BE2C (cell line): Measurements from ENCODE around the gene TPX2.

Experiments used
- DNase-seq: peaks from one replicate; pipeline ENCODE4 v3.0.0-alpha.2; 2020
- H3K27me3 ChIP-seq: fragments of 250-450 bp; sonication (Bioruptor Pico); 2 replicates; pipeline ENCODE4 v1.5.1; 2020; ENCODE audit warnings: mild to moderate bottlenecking
- H3K36me3 ChIP-seq: fragments of 250-450 bp; sonication (Bioruptor Pico); 2 replicates; pipeline ENCODE4 v1.5.1; 2020; ENCODE audit warnings: mild to moderate bottlenecking
- H3K4me1 ChIP-seq: fragments of 250-450 bp; sonication (Bioruptor Pico); 2 replicates; pipeline ENCODE4 v1.5.1; 2020
- H3K4me3 ChIP-seq: 2 replicates; pipeline ENCODE4 v1.5.1; 2011; ENCODE audit warnings: low read depth, low read length
- H3K9me3 ChIP-seq: fragments of 250-450 bp; sonication (Bioruptor Pico); 2 replicates; pipeline ENCODE4 v1.5.1; 2020
- CTCF ChIP-seq: IDR thresholded peaks from 2 replicates; pipeline ENCODE4 v1.5.1; 2012; ENCODE audit warnings: mild to moderate bottlenecking, low read depth, low read length

TPX2 gene

DNA sequence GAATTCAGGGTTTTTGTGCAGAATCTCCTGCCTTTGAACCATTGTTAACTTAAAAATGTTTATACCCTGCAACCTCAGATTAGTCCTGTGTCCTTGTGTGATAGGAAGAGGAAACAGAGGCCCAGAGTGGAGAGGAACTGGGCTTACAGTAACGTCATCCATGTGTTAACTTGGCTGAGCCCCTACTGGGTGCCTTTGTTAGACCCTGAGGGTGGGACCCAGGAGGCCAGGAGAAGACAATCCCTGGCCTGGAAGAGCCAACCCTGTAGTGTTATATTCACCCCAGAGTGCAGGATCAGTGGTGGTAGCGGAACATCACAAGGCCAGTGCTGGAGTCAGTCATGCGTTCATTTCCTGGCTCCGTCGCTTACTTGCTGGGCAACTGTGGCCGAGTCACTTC, 90.6 kb downstream of the TPX2 start:
- H3K27me3 ChIP-seq = no peaks in the 10 kb centered on the region

DNA sequence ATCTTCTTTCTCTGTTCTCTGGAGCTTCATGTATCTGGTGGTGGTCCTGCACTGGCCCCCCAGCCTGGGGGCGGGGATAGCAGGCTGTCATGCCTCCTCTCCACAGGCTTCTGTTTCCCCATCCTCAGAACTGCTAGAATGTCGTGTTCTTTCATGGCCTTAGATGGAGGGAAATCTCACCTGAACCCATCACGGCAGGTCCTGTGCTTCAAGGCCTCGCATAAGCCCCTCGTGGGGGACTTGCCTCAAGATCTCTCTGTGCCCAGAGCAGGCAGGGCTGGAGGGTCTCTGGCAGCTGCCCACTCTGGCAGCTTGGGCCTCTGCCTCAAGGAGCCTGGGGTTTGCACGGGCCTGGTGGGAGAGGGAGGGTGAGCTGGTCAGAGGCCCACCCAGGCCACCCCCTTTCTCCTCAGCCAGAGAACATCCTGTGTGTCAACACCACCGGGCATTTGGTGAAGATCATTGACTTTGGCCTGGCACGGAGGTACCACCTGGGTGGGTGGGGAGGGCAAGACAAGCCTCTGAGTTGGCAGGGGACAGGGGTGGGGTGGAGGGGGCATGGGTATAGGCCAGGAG, 91.4 kb downstream of the TPX2 start:
- Histone ChIP-seq H3K27me3 (no peaks in the 10 kb centered on the region), H3K4me3 (no peak overlapping the region), H3K9me3 (no peaks in the 10 kb centered on the region), H3K36me3 (no peaks in the 10 kb centered on the region), H3K4me1 (no peaks in the 10 kb centered on the region)
- no peak for TF ChIP-seq CTCF
- DNase-seq = no peak

More for the DNA sequence above, 90.6 kb downstream of the TPX2 start:
- no peak for TF ChIP-seq CTCF
- no peaks in the 10 kb centered on the region for H3K4me1 ChIP-seq
- no peaks in the 10 kb centered on the region for H3K9me3 ChIP-seq
- no peaks in the 10 kb centered on the region for H3K36me3 ChIP-seq
- no peak for DNase-seq
- no peak overlapping the region for H3K4me3 ChIP-seq

- H3K36me3 ChIP-seq = no peaks in the 10 kb centered on the region
- H3K27me3 ChIP-seq = no peaks in the 10 kb centered on the region
- no peak for TF ChIP-seq CTCF
- no peak overlapping the region for H3K4me3 ChIP-seq
- H3K9me3 ChIP-seq = no peaks in the 10 kb centered on the region
- H3K4me1 ChIP-seq = peaks cover 5% of the 10 kb centered on the region
- DNase-seq = no peak
Observed at GRCh38 chr20:31831211-31831610, 92.1 kb downstream of the TPX2 start.

DNA sequence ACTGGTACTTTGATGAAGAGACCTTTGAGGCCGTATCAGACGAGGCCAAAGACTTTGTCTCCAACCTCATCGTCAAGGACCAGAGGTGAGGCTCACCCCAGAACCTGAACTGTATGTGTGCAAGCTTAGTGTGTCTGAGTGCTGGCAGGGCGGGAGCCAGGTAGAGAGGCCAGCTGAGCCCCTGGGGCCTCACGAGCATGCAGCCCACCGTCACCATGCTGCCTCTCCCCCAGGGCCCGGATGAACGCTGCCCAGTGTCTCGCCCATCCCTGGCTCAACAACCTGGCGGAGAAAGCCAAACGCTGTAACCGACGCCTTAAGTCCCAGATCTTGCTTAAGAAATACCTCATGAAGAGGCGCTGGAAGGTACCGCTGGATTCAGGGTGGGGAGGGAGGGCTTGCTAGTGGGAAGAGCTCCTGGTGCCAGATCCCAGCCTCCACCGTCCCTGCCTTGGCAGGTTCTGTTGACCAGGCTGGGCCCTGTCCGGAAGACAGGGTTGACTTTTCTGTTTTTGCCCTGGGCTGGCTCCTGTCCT, 92.7 kb downstream of the TPX2 start:
- no peak for DNase-seq
- no peak overlapping the region for H3K4me3 ChIP-seq
- no peaks in the 10 kb centered on the region for H3K27me3 ChIP-seq
- no peaks in the 10 kb centered on the region for H3K9me3 ChIP-seq
- peaks cover 9% of the 10 kb centered on the region for H3K4me1 ChIP-seq
- H3K36me3 ChIP-seq = no peaks in the 10 kb centered on the region
- TF ChIP-seq CTCF = no peak

- TF ChIP-seq CTCF = peak; percentile 89
- Histone ChIP-seq H3K4me3 (no peak overlapping the region), H3K9me3 (no peaks in the 10 kb centered on the region), H3K27me3 (no peaks in the 10 kb centered on the region), H3K36me3 (no peaks in the 10 kb centered on the region), H3K4me1 (peaks cover 19% of the 10 kb centered on the region)
- peak; percentile 82 for DNase-seq
Observed at GRCh38 chr20:31833130-31833930, 94.2 kb downstream of the TPX2 start.

DNA sequence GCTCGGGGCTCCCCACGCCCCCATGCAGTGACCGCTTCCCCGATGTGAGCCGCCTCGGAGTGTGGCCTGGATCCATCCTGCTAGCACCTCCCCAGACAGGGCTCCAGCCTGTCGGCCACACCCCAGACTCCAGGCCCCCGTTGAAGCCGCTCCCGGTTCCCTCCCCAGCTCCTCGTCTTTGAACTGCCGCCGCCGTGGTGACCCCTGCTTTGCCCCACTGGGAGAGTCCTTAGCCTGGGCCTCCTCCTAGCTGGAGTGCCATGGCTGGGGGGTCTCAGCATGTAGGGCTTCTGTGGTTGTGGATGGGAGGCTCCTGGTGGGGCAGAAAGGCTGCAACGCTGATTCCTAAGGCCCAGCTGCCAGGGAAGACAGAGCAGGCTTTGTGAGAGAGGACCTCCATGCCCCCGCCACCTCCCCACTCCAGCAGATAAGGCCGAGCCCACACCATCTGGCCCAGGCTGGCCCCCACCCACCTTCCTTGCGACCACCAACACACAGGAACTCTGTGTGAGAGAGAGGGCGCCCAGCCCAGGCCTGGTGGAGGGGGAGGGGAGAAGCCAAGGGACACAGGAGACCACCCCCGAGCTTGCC, 94.9 kb downstream of the TPX2 start:
- TF ChIP-seq CTCF = no peak
- Histone ChIP-seq H3K4me3 (no peak overlapping the region), H3K27me3 (no peaks in the 10 kb centered on the region), H3K9me3 (no peaks in the 10 kb centered on the region), H3K4me1 (peaks cover 19% of the 10 kb centered on the region), H3K36me3 (no peaks in the 10 kb centered on the region)
- DNase-seq = no peak
